Keratinocyte (primary cell): Measurements from ENCODE around the gene SPATA31D3. TPM values are rescaled to one million over a fixed set of nuclear protein-coding genes. Genes with fewer than 3 reads are reported as not detected.

Source experiments
- DNase-seq: peaks from one replicate; pipeline ENCODE4 v3.0.0-alpha.2; 2011; ENCODE audit warnings: low read depth, missing footprints, low spot score
- FAIRE-seq: peaks from 2 replicates; lab custom pipeline; 2011; peaks lifted over from hg19 to GRCh38; lab: Jason Lieb, UNC
- H2AFZ ChIP-seq: 2 replicates; pipeline ENCODE4 v1.6.0; 2012; ENCODE audit warnings: low read length, control low read depth, inconsistent platforms; ENCODE audit not compliant: control insufficient read depth
- H3K27ac ChIP-seq: 2 replicates; pipeline ENCODE4 v1.5.1; 2011; ENCODE audit warnings: low read length; ENCODE audit not compliant: control insufficient read depth, insufficient read depth
- H3K27me3 ChIP-seq: 3 replicates; pipeline ENCODE4 v1.6.0; 2011; ENCODE audit warnings: low read length; ENCODE audit not compliant: control insufficient read depth, insufficient read depth; ENCODE audit errors: extremely low read depth
- H3K36me3 ChIP-seq, 2 experiments: 2 replicates in 1 of 2; 3 replicates in 1 of 2; pipeline ENCODE4 v1.5.1; 2011; ENCODE audit warnings: low read length in 2 of 2, mild to moderate bottlenecking in 1 of 2; ENCODE audit not compliant: control insufficient read depth in 2 of 2, insufficient read depth in 2 of 2; ENCODE audit errors: extremely low read depth in 1 of 2
- H3K4me1 ChIP-seq: 3 replicates; pipeline ENCODE4 v1.5.1; 2011; ENCODE audit warnings: low read length; ENCODE audit not compliant: control insufficient read depth, insufficient read depth; ENCODE audit errors: extremely low read depth
- H3K4me2 ChIP-seq: 3 replicates; pipeline ENCODE4 v1.6.0; 2011; ENCODE audit warnings: low read depth, low read length; ENCODE audit not compliant: control insufficient read depth, insufficient read depth; ENCODE audit errors: extremely low read depth
- H3K4me3 ChIP-seq, 3 experiments: fragments of 200-600 bp in 1 of 3; sonication (generic) in 1 of 3; 2 replicates in 2 of 3; 3 replicates in 1 of 3; pipeline ENCODE4 v1.5.1; 2011 to 2016; ENCODE audit warnings: low read length in 3 of 3, mild to moderate bottlenecking in 3 of 3, control low read depth in 2 of 3, inconsistent platforms in 1 of 3, low read depth in 1 of 3, mixed read lengths in 1 of 3, mixed run types in 1 of 3, moderate library complexity in 1 of 3; ENCODE audit not compliant: control insufficient read depth in 2 of 3, insufficient read depth in 2 of 3; ENCODE audit errors: extremely low read depth in 1 of 3
- H3K79me2 ChIP-seq: 2 replicates; pipeline ENCODE4 v1.6.0; 2012; ENCODE audit warnings: low read length; ENCODE audit not compliant: control insufficient read depth, insufficient read depth
- H3K9ac ChIP-seq: 3 replicates; pipeline ENCODE4 v1.6.0; 2011; ENCODE audit warnings: low read length; ENCODE audit not compliant: control insufficient read depth, insufficient read depth; ENCODE audit errors: extremely low read depth
- H3K9me1 ChIP-seq: 3 replicates; pipeline ENCODE4 v1.6.0; 2011; ENCODE audit warnings: low read length; ENCODE audit not compliant: control insufficient read depth, insufficient read depth; ENCODE audit errors: extremely low read depth
- H3K9me3 ChIP-seq: 2 replicates; pipeline ENCODE4 v1.5.1; 2012; ENCODE audit warnings: low read depth, low read length; ENCODE audit not compliant: control insufficient read depth
- H4K20me1 ChIP-seq: 3 replicates; pipeline ENCODE4 v1.6.0; 2011; ENCODE audit warnings: low read length; ENCODE audit not compliant: control insufficient read depth, insufficient read depth; ENCODE audit errors: extremely low read depth
- EZH2 ChIP-seq: IDR thresholded peaks from one replicate; pipeline ENCODE4 v1.6.1; 2012; ENCODE audit warnings: inconsistent platforms, mild to moderate bottlenecking, low read length, moderate library complexity
- dilution Hi-C: fragments of 300-500 bp; cut with MboI; formaldehyde crosslinking; loops from one replicate; pipeline ENCODE4 v1.7.0; 2020; ENCODE audit warnings: low sequenced_read_pairs; ENCODE audit not compliant: extremely low pct_ligation_motif_present
- polyA plus RNA-seq, 5 experiments: library from polyadenylated mRNA; depleted of rRNA in 3 of 5; stranded (reverse) in 3 of 5; stranded (forward) in 1 of 5; unstranded in 1 of 5; fragments of >200 nt; gene quantifications; 1 replicate in 1 of 5; 2 replicates in 3 of 5; 3 replicates in 1 of 5; pipeline versions ENCODE4 v1.2.1 to v1.2.3, GENCODE V29; 2011 to 2012; ENCODE audit warnings: missing spikeins in 2 of 5, low read depth in 1 of 5, low replicate concordance in 1 of 5
- TF ChIP-seq, protein P1 (sequence below), 3 experiments: IDR thresholded peaks in 1 of 3; conservative IDR thresholded peaks in 1 of 3; optimal IDR thresholded peaks in 1 of 3; 2 replicates in 2 of 3; 3 replicates in 1 of 3; pipeline versions ENCODE3 to v1.5.1; 2011; ENCODE audit warnings: low read length in 3 of 3, mild to moderate bottlenecking in 3 of 3, moderate library complexity in 2 of 3, control low read depth in 1 of 3, inconsistent platforms in 1 of 3; ENCODE audit not compliant: insufficient read depth in 2 of 3; ENCODE audit errors: extremely low read depth in 1 of 3

Gene SPATA31D3
- polyA plus RNA-seq, 1 donor (not counting 4 experiments of a cell fraction or from before 2014, with no cell fraction given), result not detected

DNA sequence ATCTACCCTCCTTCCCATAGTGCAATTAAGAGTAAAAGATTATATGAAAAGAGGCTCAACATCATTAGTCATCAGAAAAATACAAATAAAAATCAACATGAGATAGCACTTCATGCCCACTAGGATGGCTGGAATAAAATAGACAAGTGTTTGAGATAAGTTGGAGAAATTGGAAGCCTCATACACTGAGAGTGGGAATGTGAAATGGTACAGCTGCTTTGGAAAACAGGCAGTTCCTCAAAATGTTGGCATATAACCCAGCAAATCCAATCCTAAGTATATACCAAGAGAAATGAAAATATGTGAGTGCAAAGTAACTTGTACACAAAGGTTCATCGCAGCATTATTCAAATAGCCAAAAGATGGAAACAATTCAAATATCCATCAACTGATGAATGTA is 9.8 kb downstream of the SPATA31D3 start:
- Histone ChIP-seq H3K27ac (no peak overlapping the region), H3K4me2 (no peak overlapping the region), H3K27me3 (no peaks in the 10 kb centered on the region), H3K36me3 (no peaks in the 10 kb centered on the region), H3K9me3 (no peaks in the 10 kb centered on the region), H3K4me1 (no peaks in the 10 kb centered on the region), H4K20me1 (no peaks in the 10 kb centered on the region), H3K9ac (no peak overlapping the region), H3K4me3 (no peak overlapping the region), H2AFZ (no peak overlapping the region), H3K79me2 (no peaks in the 10 kb centered on the region), H3K9me1 (no peaks in the 10 kb centered on the region)
- dilution Hi-C loops, result no loop called here
- DNase-seq (no peak), FAIRE-seq (no peak)
- TF ChIP-seq, protein P1, sequence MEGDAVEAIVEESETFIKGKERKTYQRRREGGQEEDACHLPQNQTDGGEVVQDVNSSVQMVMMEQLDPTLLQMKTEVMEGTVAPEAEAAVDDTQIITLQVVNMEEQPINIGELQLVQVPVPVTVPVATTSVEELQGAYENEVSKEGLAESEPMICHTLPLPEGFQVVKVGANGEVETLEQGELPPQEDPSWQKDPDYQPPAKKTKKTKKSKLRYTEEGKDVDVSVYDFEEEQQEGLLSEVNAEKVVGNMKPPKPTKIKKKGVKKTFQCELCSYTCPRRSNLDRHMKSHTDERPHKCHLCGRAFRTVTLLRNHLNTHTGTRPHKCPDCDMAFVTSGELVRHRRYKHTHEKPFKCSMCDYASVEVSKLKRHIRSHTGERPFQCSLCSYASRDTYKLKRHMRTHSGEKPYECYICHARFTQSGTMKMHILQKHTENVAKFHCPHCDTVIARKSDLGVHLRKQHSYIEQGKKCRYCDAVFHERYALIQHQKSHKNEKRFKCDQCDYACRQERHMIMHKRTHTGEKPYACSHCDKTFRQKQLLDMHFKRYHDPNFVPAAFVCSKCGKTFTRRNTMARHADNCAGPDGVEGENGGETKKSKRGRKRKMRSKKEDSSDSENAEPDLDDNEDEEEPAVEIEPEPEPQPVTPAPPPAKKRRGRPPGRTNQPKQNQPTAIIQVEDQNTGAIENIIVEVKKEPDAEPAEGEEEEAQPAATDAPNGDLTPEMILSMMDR (optimal IDR thresholded peaks at IDR 0.05 in 1 of 3, IDR thresholded peaks at IDR 0.05 in 1 of 3, conservative IDR thresholded peaks at IDR 0.05 in 1 of 3; ENCODE audit: extremely low read depth in 1 of 3, insufficient read depth in 2 of 3, low read length in 3 of 3), result no peak
- TF ChIP-seq EZH2, result no peak

DNA sequence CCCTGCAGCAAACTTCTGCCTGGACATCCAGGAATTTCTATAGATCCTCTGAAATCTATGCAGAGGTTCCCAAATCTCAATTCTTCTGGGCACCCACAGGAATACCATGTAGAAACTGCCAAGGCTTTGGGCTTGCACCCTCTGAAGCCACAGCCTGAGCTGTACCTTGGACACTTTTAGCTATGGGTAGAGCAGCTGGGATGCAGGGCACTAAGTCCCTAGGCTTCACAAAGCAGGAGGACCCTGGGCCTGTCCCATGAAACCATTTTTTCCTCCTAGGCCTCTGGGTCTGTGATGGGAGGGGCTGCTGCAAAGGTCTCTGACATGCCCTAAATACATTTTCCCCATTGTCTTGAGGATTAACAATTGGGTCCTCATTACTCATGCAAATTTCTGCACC is 12.3 kb downstream of the SPATA31D3 start:
- H3K9me3 ChIP-seq, result no peaks in the 10 kb centered on the region
- no peaks in the 10 kb centered on the region for H3K36me3 ChIP-seq
- TF ChIP-seq, protein P1 (optimal IDR thresholded peaks at IDR 0.05 in 1 of 3, IDR thresholded peaks at IDR 0.05 in 1 of 3, conservative IDR thresholded peaks at IDR 0.05 in 1 of 3; ENCODE audit: extremely low read depth in 1 of 3, insufficient read depth in 2 of 3, low read length in 3 of 3), result no peak
- no peak for TF ChIP-seq EZH2
- no peak overlapping the region for H2AFZ ChIP-seq
- H3K27ac ChIP-seq, result no peak overlapping the region
- no peaks in the 10 kb centered on the region for H3K79me2 ChIP-seq
- no peak for FAIRE-seq
- H3K9ac ChIP-seq, result no peak overlapping the region
- H3K4me1 ChIP-seq, result no peaks in the 10 kb centered on the region
- H4K20me1 ChIP-seq, result no peaks in the 10 kb centered on the region
- dilution Hi-C loops, result no loop called here
- H3K4me2 ChIP-seq, result no peak overlapping the region
- no peaks in the 10 kb centered on the region for H3K27me3 ChIP-seq
- no peak for DNase-seq
- no peaks in the 10 kb centered on the region for H3K9me1 ChIP-seq
- no peak overlapping the region for H3K4me3 ChIP-seq
